OCI-LY7 (cell line): Measurements from ENCODE around the gene SLAMF6. TPM values are rescaled to one million over a fixed set of nuclear protein-coding genes. Genes with fewer than 3 reads are reported as not detected.

ENCODE experiments used
- BruUV-seq: library from RNA; stranded (reverse); fragments of 400-500 nt; replicated peaks from 2 replicates; lab custom pipeline; 2021; lab: Mats Ljungman, UMichigan
- CTCF ChIA-PET: fragments of 300-600 bp; sonication (Branson Sonifier 250); formaldehyde crosslinking; loops from one replicate; lab custom pipeline; 2022; ENCODE audit warnings: antibody characterized with exemption; ENCODE audit not compliant: unreplicated experiment; lab: Charles Lee
- POLR2A ChIA-PET: fragments of 300-600 bp; sonication (Branson Sonifier 250); formaldehyde crosslinking; loops from one replicate; lab custom pipeline; 2022; ENCODE audit warnings: antibody characterized with exemption; lab: Charles Lee
- DNase-seq: peaks from one replicate; pipeline ENCODE4 v3.0.0-alpha.2; 2015; ENCODE audit warnings: low spot score
- H2AFZ ChIP-seq: fragments of 200-600 bp; sonication (generic), shearing (Covaris generic); 2 replicates; pipeline ENCODE4 v1.6.1; 2014; ENCODE audit warnings: mild to moderate bottlenecking, antibody characterized with exemption, low read length, moderate library complexity
- H3K27ac ChIP-seq: fragments of 200-600 bp; sonication (generic); 2 replicates; pipeline ENCODE4 v1.5.1; 2014; ENCODE audit warnings: mixed run types, low read depth, mild to moderate bottlenecking, moderate library complexity, low read length, inconsistent platforms; ENCODE audit not compliant: poor library complexity, severe bottlenecking
- H3K36me3 ChIP-seq: fragments of 200-600 bp; sonication (generic); 2 replicates; pipeline ENCODE4 v1.6.1; 2014; ENCODE audit warnings: mild to moderate bottlenecking, antibody characterized with exemption, low read length, moderate library complexity, mixed read lengths; ENCODE audit not compliant: insufficient read depth
- H3K4me1 ChIP-seq: fragments of 200-600 bp; sonication (generic); 2 replicates; pipeline ENCODE4 v1.5.1; 2014; ENCODE audit warnings: mild to moderate bottlenecking, low read length; ENCODE audit not compliant: insufficient read depth, poor library complexity, severe bottlenecking
- H3K4me2 ChIP-seq: fragments of 200-600 bp; sonication (generic); 2 replicates; pipeline ENCODE4 v1.6.1; 2014; ENCODE audit warnings: mild to moderate bottlenecking, low read length
- H3K4me3 ChIP-seq: fragments of 200-600 bp; sonication (generic); 2 replicates; pipeline ENCODE4 v1.5.1; 2014; ENCODE audit warnings: mild to moderate bottlenecking, low read depth, low read length; ENCODE audit not compliant: poor library complexity, severe bottlenecking
- H3K79me2 ChIP-seq: fragments of 200-600 bp; sonication (generic); 2 replicates; pipeline ENCODE4 v1.6.1; 2016; ENCODE audit warnings: low read depth, mild to moderate bottlenecking, low read length, moderate library complexity, mixed read lengths; ENCODE audit not compliant: insufficient read depth
- H3K9me2 ChIP-seq: fragments of 200-600 bp; sonication (generic); 2 replicates; pipeline ENCODE4 v1.6.1; 2016; ENCODE audit warnings: mild to moderate bottlenecking, low read length, mixed read lengths; ENCODE audit not compliant: insufficient read depth
- H3K9me3 ChIP-seq: fragments of 200-600 bp; sonication (generic); 2 replicates; pipeline ENCODE4 v1.6.1; 2014; ENCODE audit warnings: mild to moderate bottlenecking, mixed run types, low read length, mixed read lengths
- H4K20me1 ChIP-seq: fragments of 200-600 bp; sonication (generic); 2 replicates; pipeline ENCODE4 v1.6.1; 2014; ENCODE audit warnings: mild to moderate bottlenecking, antibody characterized with exemption, low read length, moderate library complexity, mixed read lengths; ENCODE audit not compliant: insufficient read depth
- CTCF ChIP-seq: fragments of 200-600 bp; sonication (generic); conservative IDR thresholded peaks from 2 replicates; pipeline ENCODE4 v1.5.1; 2014; ENCODE audit warnings: mild to moderate bottlenecking, antibody characterized with exemption, low read length, moderate library complexity, mixed read lengths
- EZH2phosphoT487 ChIP-seq: fragments of 200-600 bp; sonication (generic); IDR thresholded peaks from 2 replicates; pipeline ENCODE4 v1.6.1; 2018; ENCODE audit warnings: low read depth, borderline replicate concordance, mild to moderate bottlenecking, mixed run types, antibody characterized with exemption, low read length, moderate library complexity, mixed read lengths
- intact Hi-C: fragments of 100-400 bp; cut with micrococcal nuclease; formaldehyde crosslinking; loops from one replicate; pipeline ENCODE4 v1.10.0; 2022; ENCODE audit not compliant: unreplicated experiment
- total RNA-seq, 2 experiments: library from RNA; depleted of rRNA in 1 of 2; stranded (reverse); fragments of >200 nt in 1 of 2; shearing (Covaris generic) in 1 of 2; gene quantifications; 2 replicates each; pipeline ENCODE4 v1.2.3, GENCODE V29; 2014 to 2022

The SLAMF6 gene
- total RNA-seq, 2 experiments from 2014 or later = 43.0 to 65.1 TPM

GRCh38 chr1:160542303-160542945 is 19.4 kb upstream of the SLAMF6 start:
- H3K4me2 ChIP-seq = no peak overlapping the region
- no peak for TF ChIP-seq EZH2phosphoT487
- no peak for TF ChIP-seq CTCF
- no TSS peak for BruUV-seq
- no peak overlapping the region for H2AFZ ChIP-seq
- 0 out of 2 replicates have a peak, but pooled peaks cover 5% of the 10 kb centered on the region for H3K9me3 ChIP-seq
- no peak overlapping the region for H3K4me3 ChIP-seq
- DNase-seq = no peak
- intact Hi-C loops = no loop called here
- H3K4me1 ChIP-seq = peaks cover 73% of the 10 kb centered on the region
- H3K36me3 ChIP-seq = peaks cover 18% of the 10 kb centered on the region
- no peaks in the 10 kb centered on the region for H3K9me2 ChIP-seq
- no peak overlapping the region for H3K27ac ChIP-seq
- H4K20me1 ChIP-seq = no peaks in the 10 kb centered on the region
- ChIA-PET POLR2A (interaction anchor here (0.8 to 3.1 kb wide), 3 partner anchors 13 to 132 kb away, joined by 3 to 24 read pairs (median 6); partner anchors contain the start of gene SLAMF6), CTCF (no interaction called here)
- no peaks in the 10 kb centered on the region for H3K79me2 ChIP-seq

- Histone ChIP-seq H3K4me1 (peaks cover 66% of the 10 kb centered on the region), H3K9me2 (no peaks in the 10 kb centered on the region), H3K4me3 (no peak overlapping the region), H3K27ac (peak overlapping the region; percentile 85), H3K4me2 (peak overlapping the region; percentile 77; the same call in 1 of the 2 replicates), H3K9me3 (peaks cover 12% of the 10 kb centered on the region; the same call in 1 of the 2 replicates), H4K20me1 (no peaks in the 10 kb centered on the region), H3K36me3 (peaks cover 17% of the 10 kb centered on the region), H2AFZ (no peak overlapping the region), H3K79me2 (no peaks in the 10 kb centered on the region)
- intact Hi-C loops = no loop called here
- no peak for TF ChIP-seq EZH2phosphoT487
- TF ChIP-seq CTCF = no peak
- no TSS peak for BruUV-seq
- ChIA-PET CTCF (interaction anchor here (0.6 kb wide), 1 partner anchor 336 kb away, joined by 3 read pairs; no protein-coding TSS in a partner anchor), POLR2A (interaction anchor here (0.9 to 3.1 kb wide), 11 partner anchors 7 to 104 kb away, joined by 3 to 24 read pairs (median 5); partner anchors contain the start of gene SLAMF6)
- no peak for DNase-seq
These were observed 18.7 kb upstream of the SLAMF6 start for GRCh38 chr1:160541622-160542302.
